HG03354 (cell line): ENCODE results near the gene VSNL1.

Experiments used
- ATAC-seq: cut with Tn5 transposase; IDR thresholded peaks from one replicate; pipeline ENCODE4 v1.9.1; 2021; ENCODE audit warnings: mild to moderate bottlenecking; ENCODE audit not compliant: unreplicated experiment, poor library complexity, severe bottlenecking

The VSNL1 gene

GRCh38 chr2:17636257-17636656 lies 95.8 kb downstream of the VSNL1 start:
- no peak for ATAC-seq

- no peak for ATAC-seq
These were observed 96.8 kb downstream of the VSNL1 start for GRCh38 chr2:17637131-17637906.

GRCh38 chr2:17638196-17638743 lies 97.8 kb downstream of the VSNL1 start:
- ATAC-seq = no peak

GRCh38 chr2:17640406-17640805 lies 99.9 kb downstream of the VSNL1 start:
- ATAC-seq = no peak

- ATAC-seq = no peak
These were observed 102.6 kb downstream of the VSNL1 start for GRCh38 chr2:17643031-17643615.

GRCh38 chr2:17644997-17645720 lies 104.7 kb downstream of the VSNL1 start:
- no peak for ATAC-seq

- ATAC-seq = peak; percentile 91
These were observed 105.6 kb downstream of the VSNL1 start for GRCh38 chr2:17646081-17646554.

- ATAC-seq = no peak
These were observed 106.6 kb downstream of the VSNL1 start for GRCh38 chr2:17646838-17647701.

GRCh38 chr2:17648581-17648980 lies 108.1 kb downstream of the VSNL1 start:
- no peak for ATAC-seq

- no peak for ATAC-seq
These were observed 108.5 kb downstream of the VSNL1 start for GRCh38 chr2:17649026-17649425.

GRCh38 chr2:17652681-17653394 lies 112.3 kb downstream of the VSNL1 start:
- ATAC-seq = no peak

GRCh38 chr2:17657759-17658158 lies 117.3 kb downstream of the VSNL1 start:
- no peak for ATAC-seq

- no peak for ATAC-seq
These were observed 117.9 kb downstream of the VSNL1 start for GRCh38 chr2:17658251-17658843.

- ATAC-seq = no peak
These were observed 119.7 kb downstream of the VSNL1 start for GRCh38 chr2:17660219-17660618.

GRCh38 chr2:17661460-17661859 lies 121.0 kb downstream of the VSNL1 start:
- ATAC-seq = no peak

- no peak for ATAC-seq
These were observed 122.2 kb downstream of the VSNL1 start for GRCh38 chr2:17662723-17663122.

GRCh38 chr2:17664534-17664933 lies 124.0 kb downstream of the VSNL1 start:
- no peak for ATAC-seq

GRCh38 chr2:17667898-17668297 lies 127.4 kb downstream of the VSNL1 start:
- no peak for ATAC-seq
